K562 (cell line): ENCODE data around the gene CERS6. TPM values are rescaled to one million over a fixed set of nuclear protein-coding genes. Genes with fewer than 3 reads are reported as not detected.

Source experiments
- ATAC-seq: fragments of 200-7000 bp; cut with Tn5 transposase; 3 replicates; pipeline ENCODE4 v1.9.1; 2020; ENCODE audit warnings: moderate library complexity
- BruUV-seq: library from RNA; stranded (reverse); fragments of 400-500 nt; replicated peaks from 2 replicates; lab custom pipeline; 2021; lab: Mats Ljungman, UMichigan
- CTCF ChIA-PET: fragments of 300-600 bp; formaldehyde crosslinking; extraction: SDS; loops from one replicate; lab custom pipeline; 2021; ENCODE audit warnings: low intra/inter-chr PET ratio; lab: Yijun Ruan, JAX
- POLR2A ChIA-PET: fragments of 300-600, 350-650 bp; sonication (Branson Sonifier 250); formaldehyde crosslinking; extraction: SDS; loops from one replicate; lab custom pipeline; 2021; ENCODE audit warnings: antibody characterized with exemption, inconsistent platforms; lab: Yijun Ruan, JAX
- DNase-seq, 4 experiments: peaks; one replicate each; pipeline versions ENCODE4 v3.0.0 to v3.0.0-alpha.2; 2011 to 2018; ENCODE audit warnings: low spot score in 3 of 4, mixed read lengths in 3 of 4; ENCODE audit errors: extremely low read depth in 1 of 4
- FAIRE-seq: peaks from 2 replicates; lab custom pipeline; 2011; peaks lifted over from hg19 to GRCh38; lab: Jason Lieb, UNC
- H2AFZ ChIP-seq: 2 replicates; pipeline ENCODE4 v1.6.0; 2011; ENCODE audit warnings: low read depth, low read length, control low read depth, inconsistent platforms
- H3K27ac ChIP-seq: fragments of 200-600 bp; 3 replicates; pipeline ENCODE4 v1.8.0; 2011; ENCODE audit warnings: low read depth, mild to moderate bottlenecking, control low read depth, inconsistent platforms, low read length, moderate library complexity, mixed read lengths; ENCODE audit errors: extremely low read depth
- H3K27me3 ChIP-seq, 2 experiments: fragments of 300-600 bp in 1 of 2; 2 replicates in 1 of 2; 3 replicates in 1 of 2; pipeline versions ENCODE4 v1.6.0 to v1.8.0; 2011; ENCODE audit warnings: inconsistent platforms in 2 of 2, low read length in 2 of 2, mild to moderate bottlenecking in 1 of 2, mixed read lengths in 1 of 2, moderate library complexity in 1 of 2; ENCODE audit not compliant: control insufficient read depth in 2 of 2, insufficient read depth in 2 of 2
- H3K36me3 ChIP-seq: fragments of 300-600 bp; 3 replicates; pipeline ENCODE4 v1.8.0; 2011; ENCODE audit warnings: mild to moderate bottlenecking, low read length, inconsistent platforms; ENCODE audit not compliant: control insufficient read depth, insufficient read depth
- H3K4me1 ChIP-seq, 2 experiments: fragments of 200-600 bp in 1 of 2; replicated peaks in 1 of 2; 2 replicates in 1 of 2; 3 replicates in 1 of 2; pipeline versions ENCODE4 v1.5.1 to v1.8.0; 2011; ENCODE audit warnings: inconsistent platforms in 2 of 2, low read length in 2 of 2, mild to moderate bottlenecking in 1 of 2, mixed read lengths in 1 of 2, moderate library complexity in 1 of 2; ENCODE audit not compliant: control insufficient read depth in 2 of 2, insufficient read depth in 2 of 2
- H3K4me2 ChIP-seq: 2 replicates; pipeline ENCODE4 v1.6.1; 2011; ENCODE audit warnings: low read length, control low read depth, inconsistent platforms, mixed read lengths; ENCODE audit not compliant: insufficient read depth
- H3K4me3 ChIP-seq: fragments of 200-600 bp; sonication (generic), shearing (Covaris generic); 2 replicates; pipeline ENCODE4 v1.5.1; 2016; ENCODE audit warnings: control low read depth, inconsistent platforms
- H3K79me2 ChIP-seq: fragments of 200-600 bp; 3 replicates; pipeline ENCODE4 v1.8.0; 2011; ENCODE audit warnings: low read length, inconsistent platforms; ENCODE audit not compliant: control insufficient read depth, insufficient read depth
- H3K9ac ChIP-seq, 2 experiments: 2 replicates each; pipeline versions ENCODE4 v1.6.0 to v1.6.1; 2011; ENCODE audit warnings: low read depth in 2 of 2, low read length in 2 of 2, control low read depth in 1 of 2, inconsistent platforms in 1 of 2, mild to moderate bottlenecking in 1 of 2, mixed read lengths in 1 of 2; ENCODE audit not compliant: insufficient read depth in 1 of 2
- H3K9me1 ChIP-seq: one replicate; pipeline ENCODE4 v1.6.0; 2011; ENCODE audit warnings: inconsistent platforms, mild to moderate bottlenecking, low read length, moderate library complexity; ENCODE audit not compliant: control insufficient read depth, insufficient read depth
- H3K9me3 ChIP-seq: replicated peaks from 2 replicates; pipeline ENCODE4 v1.5.1; 2011; ENCODE audit warnings: low read depth, low read length, inconsistent platforms; ENCODE audit not compliant: control insufficient read depth, insufficient read depth
- H4K20me1 ChIP-seq: replicated peaks from 2 replicates; pipeline ENCODE4 v1.6.1; 2011; ENCODE audit warnings: low read length, inconsistent platforms, mixed read lengths; ENCODE audit not compliant: control insufficient read depth, insufficient read depth
- ATF3 ChIP-seq, 2 experiments: fragments of 450-650 bp in 1 of 2; sonication (generic) in 1 of 2; formaldehyde crosslinking in 1 of 2; IDR thresholded peaks in 1 of 2; conservative IDR thresholded peaks in 1 of 2; 2 replicates each; pipeline versions ENCODE4 v1.6.1 to v1.8.1; 2016 to 2023; ENCODE audit warnings: mild to moderate bottlenecking in 2 of 2, moderate library complexity in 2 of 2, inconsistent platforms in 1 of 2, missing genetic modification reagents in 1 of 2
- DDX20 ChIP-seq: fragments of 450-650 bp; IDR thresholded peaks from 2 replicates; pipeline ENCODE4 v1.6.1; 2016; ENCODE audit warnings: missing genetic modification characterization, low read depth, mild to moderate bottlenecking, missing compliant biosample characterization, moderate library complexity
- ESRRA ChIP-seq: fragments of 450-650 bp; IDR thresholded peaks from 2 replicates; pipeline ENCODE4 v1.6.1; 2014; ENCODE audit warnings: low read depth, mild to moderate bottlenecking, moderate library complexity, borderline replicate concordance
- FOSL1 ChIP-seq: fragments of 200-800 bp; sonication (Bioruptor generic); conservative IDR thresholded peaks from 2 replicates; pipeline ENCODE4 v1.6.1; 2016; ENCODE audit warnings: missing genetic modification characterization, missing compliant biosample characterization
- IFI16 ChIP-seq: fragments of 250-450 bp; sonication (Bioruptor Pico); IDR thresholded peaks from 2 replicates; pipeline ENCODE4 v2.1.2; 2022; ENCODE audit warnings: mild to moderate bottlenecking, inconsistent platforms
- ILF3 ChIP-seq: fragments of 450-650 bp; IDR thresholded peaks from 2 replicates; pipeline ENCODE4 v1.6.1; 2018; ENCODE audit warnings: antibody characterized with exemption, mild to moderate bottlenecking, moderate library complexity, borderline replicate concordance
- NEUROD1 ChIP-seq: fragments of 150-350 bp; IDR thresholded peaks from 2 replicates; pipeline ENCODE4 v1.6.1; 2014; ENCODE audit warnings: borderline replicate concordance, low read length, low read depth; ENCODE audit not compliant: partially characterized antibody
- SMARCA4 ChIP-seq: fragments of 450-650 bp; IDR thresholded peaks from 2 replicates; pipeline ENCODE4 v1.6.1; 2016
- WGBS: fragments of 100-300 bp; shearing (Covaris generic); methylation state at CpG from one replicate; pipeline ENCODE4 v1.1.6; 2016; ENCODE audit warnings: low coverage, mixed read lengths; ENCODE audit not compliant: insufficient coverage; ENCODE audit errors: missing lambda C conversion rate; 5-methylcytosine and 5-hydroxymethylcytosine counted together
- in situ Hi-C: fragments of 300-500 bp; cut with MboI; formaldehyde crosslinking; loops from 4 replicates; pipeline ENCODE4 v1.15.0; 2018; ENCODE audit warnings: inconsistent platforms, mixed read lengths
- intact Hi-C: fragments of 100-400 bp; cut with micrococcal nuclease; formaldehyde crosslinking; loops from 2 replicates; pipeline ENCODE4 v1.14.2; 2022
- polyA plus RNA-seq, 8 experiments: library from polyadenylated mRNA; depleted of rRNA in 4 of 8; stranded (reverse) in 5 of 8; unstranded in 3 of 8; fragments of >200 nt; fragmentation: Nextera tagmentation in 2 of 8; fragmentation: Illumina TruSeq in 1 of 8; extraction: Ambion mirVana in 2 of 8; extraction: Trizol in 1 of 8; gene quantifications; 2 replicates each; pipeline versions ENCODE4 v1.2.1 to v1.2.3, GENCODE V29; 2011 to 2014; ENCODE audit warnings: inconsistent platforms in 1 of 8, missing spikeins in 1 of 8
- total RNA-seq, 7 experiments: library from RNA; depleted of rRNA in 6 of 7; stranded (reverse); fragments of >200 nt in 6 of 7; fragmentation: Illumina TruSeq in 2 of 7; extraction: Trizol in 2 of 7; gene quantifications; 2 replicates each; pipeline versions ENCODE4 v1.2.1 to v1.2.3, GENCODE V29; 2011 to 2021; ENCODE audit warnings: low replicate concordance in 1 of 7
- TF ChIP-seq, protein P1 (sequence below): sonication (generic); formaldehyde crosslinking; IDR thresholded peaks from 2 replicates; pipeline ENCODE4 v1.8.0; 2022; ENCODE audit warnings: mild to moderate bottlenecking, missing genetic modification reagents
- TF ChIP-seq, protein P2 (sequence below): fragments of 150-350 bp; conservative IDR thresholded peaks from 2 replicates; pipeline ENCODE4 v1.6.1; 2014; ENCODE audit warnings: low read length

The CERS6 gene
- total and polyA plus RNA-seq, 9 of the 15 experiments (the other 6 are each of a cell fraction or from before 2014, with no cell fraction given), result 1.6 to 13.6 (median 11.4) TPM

DNA sequence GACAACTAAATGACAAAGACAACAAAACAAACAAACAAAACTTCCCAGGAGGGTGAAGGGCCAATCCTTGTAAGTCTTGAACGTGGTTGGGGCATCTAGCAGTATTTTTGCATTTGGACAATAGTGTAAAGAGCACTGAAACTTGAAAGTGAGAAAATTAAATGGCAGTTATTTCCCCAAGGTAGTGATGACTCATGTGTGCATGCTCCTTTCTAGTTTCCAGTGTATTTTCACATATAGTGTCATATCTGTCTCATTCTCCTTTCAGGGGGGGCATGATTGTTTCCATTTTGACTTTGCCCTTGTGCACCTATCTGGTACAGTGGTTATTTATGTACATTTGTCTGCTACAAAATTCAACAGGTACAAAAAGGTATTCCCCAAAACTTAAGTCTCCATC lies 39.5 kb downstream of the CERS6 start:
- ChIA-PET CTCF (no interaction called here), POLR2A (interaction anchor here (0.6 kb wide), 2 partner anchors 32 to 38 kb away, joined by 3 read pairs; no protein-coding TSS in a partner anchor)
- ATAC-seq, result no peak

GRCh38 chr2:168496906-168497305 lies 40.8 kb downstream of the CERS6 start:
- Histone ChIP-seq H3K36me3 (no peaks in the 10 kb centered on the region), H3K9ac (no peak overlapping the region), H3K9me1 (no peaks in the 10 kb centered on the region), H4K20me1 (no peaks in the 10 kb centered on the region), H3K27me3 (no peaks in the 10 kb centered on the region), H3K27ac (no peak overlapping the region), H3K4me2 (no peak overlapping the region), H3K4me3 (no peak overlapping the region), H2AFZ (no peak overlapping the region), H3K79me2 (peaks cover 3% of the 10 kb centered on the region; the same call in 1 of the 3 replicates), H3K9me3 (no peaks in the 10 kb centered on the region), H3K4me1 (no peaks in the 10 kb centered on the region)
- intact Hi-C loops (no loop called here), in situ Hi-C loops (no loop called here)
- FAIRE-seq (peak; percentile 40), ATAC-seq (no peak), DNase-seq (no peak)
- 50% methylated on average over 2 of the region's 2 CpGs for WGBS
- BruUV-seq, result no TSS peak
- ChIA-PET POLR2A (interaction anchor here (0.6 kb wide), 1 partner anchor 9 kb away, joined by 3 read pairs; no protein-coding TSS in a partner anchor), CTCF (no interaction called here)
- no peak for TF ChIP-seq DDX20 (tag)
- TF ChIP-seq, protein P1, sequence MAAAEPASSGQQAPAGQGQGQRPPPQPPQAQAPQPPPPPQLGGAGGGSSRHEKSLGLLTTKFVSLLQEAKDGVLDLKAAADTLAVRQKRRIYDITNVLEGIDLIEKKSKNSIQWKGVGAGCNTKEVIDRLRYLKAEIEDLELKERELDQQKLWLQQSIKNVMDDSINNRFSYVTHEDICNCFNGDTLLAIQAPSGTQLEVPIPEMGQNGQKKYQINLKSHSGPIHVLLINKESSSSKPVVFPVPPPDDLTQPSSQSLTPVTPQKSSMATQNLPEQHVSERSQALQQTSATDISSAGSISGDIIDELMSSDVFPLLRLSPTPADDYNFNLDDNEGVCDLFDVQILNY, result no peak
- TF ChIP-seq SMARCA4, result no peak
- no peak for TF ChIP-seq IFI16 (CRISPR knock-in tag)
- TF ChIP-seq, protein P2, sequence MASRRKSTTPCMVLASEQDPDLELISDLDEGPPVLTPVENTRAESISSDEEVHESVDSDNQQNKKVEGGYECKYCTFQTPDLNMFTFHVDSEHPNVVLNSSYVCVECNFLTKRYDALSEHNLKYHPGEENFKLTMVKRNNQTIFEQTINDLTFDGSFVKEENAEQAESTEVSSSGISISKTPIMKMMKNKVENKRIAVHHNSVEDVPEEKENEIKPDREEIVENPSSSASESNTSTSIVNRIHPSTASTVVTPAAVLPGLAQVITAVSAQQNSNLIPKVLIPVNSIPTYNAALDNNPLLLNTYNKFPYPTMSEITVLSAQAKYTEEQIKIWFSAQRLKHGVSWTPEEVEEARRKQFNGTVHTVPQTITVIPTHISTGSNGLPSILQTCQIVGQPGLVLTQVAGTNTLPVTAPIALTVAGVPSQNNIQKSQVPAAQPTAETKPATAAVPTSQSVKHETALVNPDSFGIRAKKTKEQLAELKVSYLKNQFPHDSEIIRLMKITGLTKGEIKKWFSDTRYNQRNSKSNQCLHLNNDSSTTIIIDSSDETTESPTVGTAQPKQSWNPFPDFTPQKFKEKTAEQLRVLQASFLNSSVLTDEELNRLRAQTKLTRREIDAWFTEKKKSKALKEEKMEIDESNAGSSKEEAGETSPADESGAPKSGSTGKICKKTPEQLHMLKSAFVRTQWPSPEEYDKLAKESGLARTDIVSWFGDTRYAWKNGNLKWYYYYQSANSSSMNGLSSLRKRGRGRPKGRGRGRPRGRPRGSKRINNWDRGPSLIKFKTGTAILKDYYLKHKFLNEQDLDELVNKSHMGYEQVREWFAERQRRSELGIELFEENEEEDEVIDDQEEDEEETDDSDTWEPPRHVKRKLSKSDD, result no peak
- TF ChIP-seq ESRRA, result no peak
- no peak for TF ChIP-seq NEUROD1
- TF ChIP-seq ILF3, result no peak

More for the DNA sequence above, 39.5 kb downstream of the CERS6 start:
- H3K9me1 ChIP-seq, result no peaks in the 10 kb centered on the region
- H4K20me1 ChIP-seq, result no peaks in the 10 kb centered on the region
- H3K27me3 ChIP-seq, result no peaks in the 10 kb centered on the region
- intact Hi-C loops (loop anchor here (2.0 kb wide), 1 partner anchor 149 kb away; no protein-coding TSS in a partner anchor), in situ Hi-C loops (no loop called here)
- H3K9ac ChIP-seq, result no peak overlapping the region
- H2AFZ ChIP-seq, result no peak overlapping the region
- no peaks in the 10 kb centered on the region for H3K36me3 ChIP-seq
- no peak overlapping the region for H3K4me2 ChIP-seq
- H3K4me3 ChIP-seq, result no peak overlapping the region
- no peak for DNase-seq
- WGBS, result 8% methylated on average over 1 of the region's 1 CpG
- FAIRE-seq, result no peak
- BruUV-seq, result no TSS peak
- peaks cover 14% of the 10 kb centered on the region for H3K79me2 ChIP-seq
- TF ChIP-seq FOSL1 (no peak), ATF3 (IDR thresholded peaks at IDR 0.05) (0 out of 2 replicates have a peak, but pooled peaks have one; percentile 19), ATF3 (CRISPR knock-in tag; conservative IDR thresholded peaks at IDR 0.05) (no peak)
- H3K9me3 ChIP-seq, result no peaks in the 10 kb centered on the region
- no peak overlapping the region for H3K27ac ChIP-seq
- H3K4me1 ChIP-seq, result peaks cover 0 to 7% of the 10 kb centered on the region in 2 experiments; a peak in 1 of 5 replicates
